ENCODE data around the gene SMYD3.

The SMYD3 gene

DNA sequence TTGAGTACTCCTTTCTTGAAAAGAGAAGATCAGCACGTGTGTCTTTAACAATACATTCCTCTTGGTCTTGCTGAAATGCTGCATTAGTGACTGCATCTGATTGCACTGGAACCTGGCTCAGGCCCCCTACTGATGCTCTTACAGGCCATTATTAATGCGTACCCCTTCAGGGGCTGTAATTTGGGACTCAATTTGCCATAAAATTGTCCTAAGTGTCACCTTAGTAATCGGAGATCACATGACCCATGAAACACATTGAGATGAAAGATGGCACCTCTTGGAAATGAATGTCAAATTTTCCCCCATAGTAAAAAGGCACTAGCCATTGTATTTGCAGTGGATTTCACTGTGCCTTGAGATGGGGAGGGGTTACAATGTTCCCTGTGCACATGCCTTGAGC, 789.0 kb downstream of the SMYD3 start:
- Histone ChIP-seq H3K9ac (ENCODE audit: low read depth, low read length) (no peak overlapping the region), H3K36me3 (ENCODE audit: insufficient read depth, low read length) (no peaks in the 10 kb centered on the region), H3K9me3 (ENCODE audit: insufficient read depth, low read length, severe bottlenecking) (no peaks in the 10 kb centered on the region), H3K4me3 (ENCODE audit: low read depth in 1 of 2, low read length in 2 of 2) (no peak overlapping the region), H3K79me2 (ENCODE audit: insufficient read depth, low read length) (no peaks in the 10 kb centered on the region), H2AFZ (ENCODE audit: low read depth, low read length) (no peak overlapping the region), H3K4me1 (ENCODE audit: insufficient read depth, low read length) (no peaks in the 10 kb centered on the region), H3K4me2 (ENCODE audit: insufficient read depth, low read length) (no peak overlapping the region), H3K27me3 (ENCODE audit: insufficient read depth, low read length, poor library complexity) (no peaks in the 10 kb centered on the region), H4K20me1 (ENCODE audit: insufficient read depth, low read length) (no peaks in the 10 kb centered on the region), H3K27ac (ENCODE audit: low read length) (no peak overlapping the region)
- no peak for TF ChIP-seq EZH2 (IDR thresholded peaks at IDR 0.05; ENCODE audit: borderline replicate concordance, low read depth, low read length, severe bottlenecking)
- TF ChIP-seq, protein P1, sequence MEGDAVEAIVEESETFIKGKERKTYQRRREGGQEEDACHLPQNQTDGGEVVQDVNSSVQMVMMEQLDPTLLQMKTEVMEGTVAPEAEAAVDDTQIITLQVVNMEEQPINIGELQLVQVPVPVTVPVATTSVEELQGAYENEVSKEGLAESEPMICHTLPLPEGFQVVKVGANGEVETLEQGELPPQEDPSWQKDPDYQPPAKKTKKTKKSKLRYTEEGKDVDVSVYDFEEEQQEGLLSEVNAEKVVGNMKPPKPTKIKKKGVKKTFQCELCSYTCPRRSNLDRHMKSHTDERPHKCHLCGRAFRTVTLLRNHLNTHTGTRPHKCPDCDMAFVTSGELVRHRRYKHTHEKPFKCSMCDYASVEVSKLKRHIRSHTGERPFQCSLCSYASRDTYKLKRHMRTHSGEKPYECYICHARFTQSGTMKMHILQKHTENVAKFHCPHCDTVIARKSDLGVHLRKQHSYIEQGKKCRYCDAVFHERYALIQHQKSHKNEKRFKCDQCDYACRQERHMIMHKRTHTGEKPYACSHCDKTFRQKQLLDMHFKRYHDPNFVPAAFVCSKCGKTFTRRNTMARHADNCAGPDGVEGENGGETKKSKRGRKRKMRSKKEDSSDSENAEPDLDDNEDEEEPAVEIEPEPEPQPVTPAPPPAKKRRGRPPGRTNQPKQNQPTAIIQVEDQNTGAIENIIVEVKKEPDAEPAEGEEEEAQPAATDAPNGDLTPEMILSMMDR (IDR thresholded peaks at IDR 0.05; ENCODE audit: borderline replicate concordance, extremely low read depth, low read length, poor library complexity, severe bottlenecking) = no peak
- DNase-seq = no peak
- no peak for ATAC-seq (ENCODE audit: insufficient read depth, low read depth)

DNA sequence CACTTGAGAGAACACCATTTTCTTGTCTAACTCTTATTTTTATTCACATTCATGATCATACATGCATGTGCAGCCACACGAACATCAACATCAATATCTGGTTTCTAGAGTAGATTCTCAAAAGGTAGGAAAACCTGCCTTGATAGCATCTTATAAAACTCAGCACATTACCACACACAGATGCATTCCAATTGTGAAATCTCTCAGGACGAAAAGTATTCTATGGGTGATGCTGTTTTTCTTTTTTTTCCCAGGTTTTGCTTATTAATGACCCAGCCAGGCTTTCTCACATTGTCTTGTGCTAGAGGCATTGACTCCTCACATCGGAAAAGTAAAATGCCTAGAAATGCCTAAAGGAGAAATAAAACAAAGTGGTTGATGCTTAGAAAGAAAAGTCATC, 789.5 kb downstream of the SMYD3 start:
- Histone ChIP-seq H3K79me2 (ENCODE audit: insufficient read depth, low read length) (no peaks in the 10 kb centered on the region), H3K4me2 (ENCODE audit: insufficient read depth, low read length) (no peak overlapping the region), H3K9ac (ENCODE audit: low read depth, low read length) (no peak overlapping the region), H4K20me1 (ENCODE audit: insufficient read depth, low read length) (no peaks in the 10 kb centered on the region), H2AFZ (ENCODE audit: low read depth, low read length) (no peak overlapping the region), H3K9me3 (ENCODE audit: insufficient read depth, low read length, severe bottlenecking) (no peaks in the 10 kb centered on the region), H3K36me3 (ENCODE audit: insufficient read depth, low read length) (no peaks in the 10 kb centered on the region), H3K4me1 (ENCODE audit: insufficient read depth, low read length) (no peaks in the 10 kb centered on the region), H3K27me3 (ENCODE audit: insufficient read depth, low read length, poor library complexity) (no peaks in the 10 kb centered on the region), H3K27ac (ENCODE audit: low read length) (no peak overlapping the region), H3K4me3 (ENCODE audit: low read depth in 1 of 2, low read length in 2 of 2) (no peak overlapping the region)
- ATAC-seq (ENCODE audit: insufficient read depth, low read depth) (no peak), DNase-seq (no peak)
- TF ChIP-seq, protein P1 (IDR thresholded peaks at IDR 0.05; ENCODE audit: borderline replicate concordance, extremely low read depth, low read length, poor library complexity, severe bottlenecking) = no peak

DNA sequence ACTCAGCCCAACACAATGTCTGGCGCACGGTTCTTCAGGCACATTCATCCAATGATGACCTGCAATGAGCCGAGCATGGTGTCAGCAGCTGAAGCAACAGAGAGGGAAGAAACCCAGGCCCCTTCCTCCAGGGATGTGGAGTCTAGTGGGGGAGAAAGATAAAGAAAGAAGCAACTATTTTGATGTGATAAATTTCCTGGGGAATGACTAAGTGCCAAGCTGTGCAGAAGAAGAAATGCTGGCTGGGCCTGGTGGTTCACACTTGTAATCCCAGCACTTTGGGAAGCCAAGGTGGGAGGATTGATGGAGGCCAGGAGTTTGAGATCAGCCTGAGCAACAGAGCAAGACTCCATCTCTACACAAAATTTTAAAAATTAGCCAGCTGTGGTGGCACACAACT, 790.5 kb downstream of the SMYD3 start:
- Histone ChIP-seq H3K27me3 (ENCODE audit: insufficient read depth, low read length, poor library complexity) (no peaks in the 10 kb centered on the region), H3K79me2 (ENCODE audit: insufficient read depth, low read length) (no peaks in the 10 kb centered on the region), H3K4me2 (ENCODE audit: insufficient read depth, low read length) (no peak overlapping the region), H3K4me3 (ENCODE audit: low read depth in 1 of 2, low read length in 2 of 2) (no peak overlapping the region), H3K9ac (ENCODE audit: low read depth, low read length) (no peak overlapping the region), H3K36me3 (ENCODE audit: insufficient read depth, low read length) (no peaks in the 10 kb centered on the region), H3K9me3 (ENCODE audit: insufficient read depth, low read length, severe bottlenecking) (no peaks in the 10 kb centered on the region), H4K20me1 (ENCODE audit: insufficient read depth, low read length) (no peaks in the 10 kb centered on the region), H2AFZ (ENCODE audit: low read depth, low read length) (no peak overlapping the region), H3K4me1 (ENCODE audit: insufficient read depth, low read length) (no peaks in the 10 kb centered on the region), H3K27ac (ENCODE audit: low read length) (no peak overlapping the region)
- ATAC-seq (ENCODE audit: insufficient read depth, low read depth) (no peak), DNase-seq (no peak)
- TF ChIP-seq, protein P1 (IDR thresholded peaks at IDR 0.05; ENCODE audit: borderline replicate concordance, extremely low read depth, low read length, poor library complexity, severe bottlenecking) = no peak
- no peak for TF ChIP-seq EZH2 (IDR thresholded peaks at IDR 0.05; ENCODE audit: borderline replicate concordance, low read depth, low read length, severe bottlenecking)

DNA sequence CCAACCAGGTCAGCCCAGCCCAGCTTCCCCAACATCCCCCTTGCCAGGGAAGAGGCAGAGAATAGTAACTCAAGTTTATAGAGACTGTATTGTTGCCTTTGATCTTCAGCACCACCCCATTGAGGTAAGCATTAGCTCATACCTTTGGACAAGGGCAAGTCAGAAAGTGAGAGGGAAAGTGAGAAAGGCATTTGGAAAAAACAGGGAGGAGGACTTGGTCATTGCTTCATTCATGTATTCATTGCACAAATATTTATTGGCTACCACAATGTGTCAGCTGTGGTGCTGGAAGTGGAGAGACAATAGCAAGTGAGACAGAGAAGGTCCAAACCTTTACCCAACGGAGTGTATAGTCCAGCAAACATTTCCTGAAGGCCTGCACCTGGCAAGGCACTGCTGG, 791.1 kb downstream of the SMYD3 start:
- H3K79me2 ChIP-seq (ENCODE audit: insufficient read depth, low read length) = no peaks in the 10 kb centered on the region
- H3K4me3 ChIP-seq (ENCODE audit: low read depth in 1 of 2, low read length in 2 of 2) = no peak overlapping the region
- H3K27me3 ChIP-seq (ENCODE audit: insufficient read depth, low read length, poor library complexity) = no peaks in the 10 kb centered on the region
- no peak overlapping the region for H2AFZ ChIP-seq (ENCODE audit: low read depth, low read length)
- H3K9me3 ChIP-seq (ENCODE audit: insufficient read depth, low read length, severe bottlenecking) = no peaks in the 10 kb centered on the region
- TF ChIP-seq, protein P1 (IDR thresholded peaks at IDR 0.05; ENCODE audit: borderline replicate concordance, extremely low read depth, low read length, poor library complexity, severe bottlenecking) = no peak
- TF ChIP-seq EZH2 (IDR thresholded peaks at IDR 0.05; ENCODE audit: borderline replicate concordance, low read depth, low read length, severe bottlenecking) = no peak
- H3K27ac ChIP-seq (ENCODE audit: low read length) = no peak overlapping the region
- H3K4me2 ChIP-seq (ENCODE audit: insufficient read depth, low read length) = no peak overlapping the region
- no peaks in the 10 kb centered on the region for H3K4me1 ChIP-seq (ENCODE audit: insufficient read depth, low read length)
- DNase-seq (no peak), ATAC-seq (ENCODE audit: insufficient read depth, low read depth) (no peak)
- no peaks in the 10 kb centered on the region for H3K36me3 ChIP-seq (ENCODE audit: insufficient read depth, low read length)
- no peak overlapping the region for H3K9ac ChIP-seq (ENCODE audit: low read depth, low read length)
- no peaks in the 10 kb centered on the region for H4K20me1 ChIP-seq (ENCODE audit: insufficient read depth, low read length)

Measured in DND-41 (cell line).